Hippocampal formation (tissue), 2 donors: ENCODE data around the gene CAMSAP1.
"Not testable (repeated sequence)": the region's sequence is repeated elsewhere in the genome, so short reads cannot be mapped to it uniquely, and the experiment has no call there.

ENCODE experiments used
- DNase-seq, 2 donors: peaks; one replicate each; lab custom pipeline; 2025; lab: John Stamatoyannopoulos, UW

The CAMSAP1 gene

DNA sequence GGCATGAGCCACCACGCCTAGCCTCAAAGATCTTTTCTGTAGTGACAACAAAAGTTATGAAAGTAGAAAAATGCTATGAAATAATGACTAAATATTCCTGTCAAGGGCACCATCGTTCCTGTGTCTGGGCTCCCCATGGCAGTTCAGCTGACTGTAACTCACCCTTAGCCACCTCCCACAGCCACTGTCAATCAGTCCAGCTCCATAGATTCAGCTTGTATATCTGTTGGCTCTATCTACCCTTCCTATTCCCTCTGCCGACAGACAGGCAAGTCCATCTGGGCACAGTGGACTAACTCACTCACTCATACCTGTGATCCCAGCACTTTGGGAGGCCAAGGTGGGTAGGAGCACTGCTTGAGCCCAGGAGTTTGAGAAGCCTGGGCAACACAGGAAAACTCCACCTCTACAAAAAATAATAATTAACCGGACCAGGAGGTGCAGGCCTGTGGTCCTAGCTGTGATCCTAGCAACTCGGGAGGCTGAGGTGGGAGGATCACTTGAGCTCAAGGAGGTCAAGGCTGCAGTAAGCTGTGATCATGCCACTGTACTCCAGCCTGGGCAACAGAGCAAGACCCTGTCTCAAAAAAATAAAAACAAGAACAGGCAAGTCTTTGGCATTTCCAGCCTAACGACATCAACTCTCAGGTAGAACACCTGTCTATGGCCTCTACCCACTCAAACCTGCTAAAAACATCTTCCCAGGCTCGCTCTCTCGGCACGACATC is 6.2 kb downstream of the CAMSAP1 start:
- DNase-seq = no peak

DNA sequence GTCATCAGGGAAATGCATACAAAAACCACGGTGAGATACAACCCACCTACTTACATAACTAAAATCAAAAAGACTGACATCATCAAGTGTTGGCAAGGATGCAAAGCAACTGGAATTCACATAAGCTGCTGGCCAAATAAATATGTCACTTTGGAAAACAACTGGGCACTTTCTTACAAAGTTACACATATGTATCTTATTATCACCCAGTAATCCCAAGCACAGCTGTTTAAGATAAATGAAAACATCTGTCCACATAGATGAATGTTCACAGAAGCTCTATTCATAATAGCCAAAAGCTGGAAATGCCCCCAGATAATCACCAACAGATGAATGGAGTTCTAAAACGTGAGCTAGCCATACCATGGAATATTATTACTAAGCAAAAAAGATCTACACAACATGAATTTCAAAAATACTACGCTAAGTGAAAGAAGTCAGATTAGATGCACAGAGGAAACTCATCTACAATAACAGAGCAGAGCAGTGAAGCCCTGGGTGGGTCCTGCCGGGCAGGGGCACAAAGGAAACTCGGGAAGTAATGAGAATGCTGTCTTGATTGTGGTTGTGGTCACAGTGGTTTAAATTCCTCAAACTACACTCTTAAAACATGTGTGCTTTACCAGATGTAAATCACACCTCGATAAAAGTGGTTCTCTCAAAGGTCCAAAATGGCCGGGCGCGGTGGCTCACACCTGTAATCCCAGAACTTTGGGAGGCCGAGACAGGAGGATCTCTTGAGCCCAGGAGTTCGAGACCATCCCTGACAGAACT is 8.5 kb downstream of the CAMSAP1 start:
- no peak for DNase-seq

DNA sequence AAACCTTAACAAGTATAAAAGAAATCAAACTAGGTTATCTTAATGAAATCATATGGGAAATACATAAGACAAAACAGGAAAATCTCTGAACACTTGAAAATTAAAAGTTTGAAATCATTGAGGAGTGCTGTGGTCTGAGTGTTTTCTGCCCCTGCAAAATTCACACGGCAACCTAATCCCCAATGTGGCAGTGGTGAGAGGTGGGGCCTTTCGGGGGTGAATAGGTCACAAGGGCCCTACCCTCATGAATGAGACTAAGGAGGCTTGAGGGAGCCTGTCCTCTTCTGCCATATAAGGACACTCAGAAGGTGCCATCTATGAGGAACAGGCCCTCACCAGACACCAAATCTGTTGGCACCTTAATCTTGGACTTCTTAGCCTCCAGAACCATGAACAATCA is 10.7 kb downstream of the CAMSAP1 start:
- no peak for DNase-seq

DNA sequence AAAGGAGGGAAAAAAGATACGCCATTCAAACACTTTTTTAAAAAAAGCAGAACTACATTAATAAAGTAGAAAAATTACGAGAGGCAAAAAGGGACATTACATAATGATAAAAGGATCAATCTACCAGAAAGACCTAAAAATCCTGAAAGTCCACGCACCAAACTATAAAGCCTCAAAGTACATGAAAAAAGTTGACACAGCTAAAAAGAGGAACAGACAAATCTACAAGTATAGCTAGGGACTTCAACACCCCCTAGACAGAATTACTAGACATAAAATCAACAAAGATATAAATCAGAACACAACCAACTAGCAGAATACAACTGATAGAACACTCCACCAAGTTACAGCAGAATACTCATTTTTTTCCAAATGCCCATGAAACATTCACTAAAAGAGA is 11.1 kb downstream of the CAMSAP1 start:
- DNase-seq = no peak

DNA sequence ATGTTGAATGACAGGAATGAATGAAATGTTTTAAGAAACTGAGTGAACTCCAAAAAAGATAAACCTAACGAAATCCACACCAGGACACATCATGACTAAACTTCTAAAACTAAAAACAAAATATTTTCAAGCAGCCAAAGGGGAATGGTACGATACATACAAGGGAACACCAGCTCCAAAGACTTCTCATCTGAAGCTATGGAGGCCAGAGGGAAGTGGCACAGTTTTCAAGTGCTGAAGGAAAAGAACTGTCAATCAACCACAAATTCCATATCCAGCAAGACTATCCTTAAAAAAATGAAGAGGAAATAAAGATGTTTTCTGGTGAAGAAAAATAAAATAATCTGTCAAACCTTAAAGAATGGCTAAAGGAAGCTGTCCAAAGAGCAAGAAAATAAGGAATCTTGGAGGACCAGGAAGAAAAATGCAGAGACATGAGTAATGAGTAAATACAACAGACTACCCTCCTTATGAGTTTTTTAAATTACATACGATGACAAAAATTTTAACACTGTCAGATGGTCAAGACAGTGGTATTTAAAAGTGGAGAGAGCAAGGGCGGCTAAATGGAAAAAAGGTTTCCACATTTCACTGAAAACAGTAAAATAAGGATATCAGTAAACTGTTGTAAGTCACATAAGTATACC is 12.0 kb downstream of the CAMSAP1 start:
- DNase-seq = no peak

DNA sequence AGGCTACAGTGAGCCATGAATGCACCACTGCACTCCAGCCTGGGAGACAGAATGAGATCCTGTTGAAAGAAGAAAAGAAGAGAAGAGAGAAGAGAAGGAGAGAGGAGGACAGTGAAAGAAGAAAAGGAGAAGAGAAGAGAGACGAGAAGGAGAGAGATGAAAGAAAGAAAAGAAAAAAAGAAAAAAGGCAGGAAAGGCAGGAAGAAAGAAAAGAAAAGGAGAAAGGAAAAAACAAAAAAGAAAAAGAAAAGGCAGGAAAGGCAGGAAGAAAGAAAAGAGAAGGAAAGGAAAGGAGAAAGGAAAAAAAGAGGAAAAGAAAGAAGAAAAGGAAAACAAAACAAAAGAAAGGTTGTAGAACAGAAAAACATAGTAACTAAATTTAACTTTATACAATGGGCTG is 14.2 kb downstream of the CAMSAP1 start:
- DNase-seq = no peak

DNA sequence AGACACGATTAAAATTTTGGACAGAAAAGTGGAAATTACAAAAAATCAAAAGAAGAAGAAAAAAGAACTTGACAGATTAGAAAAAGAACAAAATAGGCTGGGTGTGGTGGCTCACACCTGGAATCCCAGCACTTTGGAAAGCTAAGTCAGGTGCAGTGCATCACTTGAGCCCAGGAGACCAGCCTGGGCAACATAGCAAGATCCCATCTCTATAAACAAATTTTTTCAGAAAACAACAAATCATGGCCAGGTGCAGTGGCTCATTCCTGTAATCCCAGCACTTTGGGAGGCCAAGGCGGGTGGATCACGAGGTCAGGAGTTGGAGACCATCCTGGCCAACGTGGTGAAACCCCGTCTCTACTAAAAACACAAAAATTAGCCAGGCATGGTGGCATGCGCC is 15.0 kb downstream of the CAMSAP1 start:
- not testable (repeated sequence) for DNase-seq

DNA sequence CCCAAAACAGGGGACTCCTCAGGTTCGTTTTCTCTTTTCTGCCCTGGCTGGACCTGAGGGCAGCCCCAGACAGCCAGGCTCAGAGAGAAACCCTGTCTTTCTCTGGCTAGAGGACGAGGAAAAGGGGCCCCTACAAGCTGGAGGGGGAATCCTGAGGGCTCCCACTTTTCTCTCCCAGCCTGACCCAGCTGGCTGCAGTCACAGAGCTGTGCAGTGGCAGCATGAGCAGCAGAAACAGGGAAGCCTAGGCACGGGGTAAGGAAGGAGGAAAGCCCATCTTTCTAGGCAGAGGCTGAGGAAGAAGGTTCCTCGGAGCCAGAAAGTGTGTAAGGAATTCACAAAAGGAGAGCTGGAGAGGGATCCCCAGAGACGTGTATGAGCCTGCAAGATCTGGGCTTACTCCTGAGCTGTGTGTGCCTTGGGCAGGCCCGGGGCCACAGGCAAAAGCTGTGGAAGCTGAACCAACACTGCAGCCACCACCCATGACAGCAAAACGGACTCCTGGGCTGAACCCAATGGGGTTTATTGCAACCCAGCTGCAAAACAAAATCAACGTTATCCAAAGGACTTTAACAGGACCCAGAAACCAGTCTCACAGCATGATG is 16.2 kb downstream of the CAMSAP1 start:
- no peak for DNase-seq

DNA sequence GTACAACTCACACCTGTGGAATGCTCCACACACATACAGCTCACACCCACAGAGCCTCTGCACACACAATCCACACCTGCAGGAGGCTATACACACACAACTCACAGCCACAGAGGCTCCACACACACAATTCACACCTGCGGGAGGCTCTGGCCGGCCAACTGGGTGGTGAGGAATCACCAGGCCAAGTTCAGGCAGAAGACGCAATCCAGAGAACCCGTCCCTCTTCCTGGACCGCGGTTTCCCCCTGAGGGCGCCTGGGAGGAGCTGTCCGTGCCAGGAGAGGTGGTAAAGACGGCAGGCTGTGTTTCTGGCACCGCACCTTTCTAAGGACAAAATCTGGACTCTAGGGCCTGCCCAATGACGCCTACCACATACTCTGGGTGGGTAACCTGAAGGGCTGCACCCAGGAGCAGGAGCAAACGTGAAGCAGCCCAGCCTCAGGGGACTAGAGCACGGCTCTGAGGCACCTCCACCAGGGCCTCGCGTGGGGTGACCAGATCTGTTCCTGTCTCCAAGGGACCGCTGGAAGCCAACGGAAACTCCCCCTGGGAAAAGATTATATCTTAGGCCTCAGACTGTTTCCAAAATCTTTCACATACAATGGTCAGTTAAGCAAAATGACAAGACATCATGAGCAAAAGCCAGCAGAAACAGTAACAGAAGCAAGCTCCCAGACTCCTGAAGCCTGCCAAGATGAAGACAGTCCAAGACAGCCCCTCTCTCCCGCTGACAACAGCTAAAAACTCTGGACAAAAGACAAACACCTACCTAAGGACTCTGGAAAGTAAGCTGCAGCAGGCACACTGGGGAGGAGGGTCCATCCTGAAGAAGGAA is 16.9 kb downstream of the CAMSAP1 start:
- no peak for DNase-seq

DNA sequence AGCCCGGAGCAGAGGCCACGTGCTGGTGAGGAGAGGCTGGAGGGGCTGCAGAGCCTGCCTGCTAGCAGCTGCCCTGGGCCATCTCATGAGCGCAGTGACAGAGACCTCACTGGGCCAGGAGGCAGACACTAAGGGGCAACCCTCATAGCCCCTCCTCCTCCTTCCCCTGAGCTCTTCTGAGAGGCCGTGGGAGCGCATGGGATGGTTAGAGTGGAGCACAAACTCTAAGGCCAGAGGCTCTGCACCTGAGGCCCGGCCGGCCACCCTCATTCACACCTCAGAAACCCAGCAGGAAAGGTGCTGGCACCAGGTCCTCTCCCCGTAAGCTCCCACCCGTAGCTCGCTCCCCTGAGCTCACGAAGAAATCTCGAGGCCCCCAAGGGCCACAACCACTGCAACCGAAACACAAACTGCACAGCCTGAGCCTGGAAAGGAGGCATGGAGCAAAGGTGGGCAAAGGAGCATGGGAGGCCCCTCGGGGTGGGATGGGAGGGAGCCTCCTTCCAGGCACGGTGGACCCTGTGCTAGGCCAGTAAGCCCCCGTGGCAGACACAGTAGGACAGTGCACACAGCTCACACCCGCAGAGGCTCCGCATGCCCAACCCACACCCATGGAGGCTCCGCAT is 17.7 kb downstream of the CAMSAP1 start:
- no peak for DNase-seq

DNA sequence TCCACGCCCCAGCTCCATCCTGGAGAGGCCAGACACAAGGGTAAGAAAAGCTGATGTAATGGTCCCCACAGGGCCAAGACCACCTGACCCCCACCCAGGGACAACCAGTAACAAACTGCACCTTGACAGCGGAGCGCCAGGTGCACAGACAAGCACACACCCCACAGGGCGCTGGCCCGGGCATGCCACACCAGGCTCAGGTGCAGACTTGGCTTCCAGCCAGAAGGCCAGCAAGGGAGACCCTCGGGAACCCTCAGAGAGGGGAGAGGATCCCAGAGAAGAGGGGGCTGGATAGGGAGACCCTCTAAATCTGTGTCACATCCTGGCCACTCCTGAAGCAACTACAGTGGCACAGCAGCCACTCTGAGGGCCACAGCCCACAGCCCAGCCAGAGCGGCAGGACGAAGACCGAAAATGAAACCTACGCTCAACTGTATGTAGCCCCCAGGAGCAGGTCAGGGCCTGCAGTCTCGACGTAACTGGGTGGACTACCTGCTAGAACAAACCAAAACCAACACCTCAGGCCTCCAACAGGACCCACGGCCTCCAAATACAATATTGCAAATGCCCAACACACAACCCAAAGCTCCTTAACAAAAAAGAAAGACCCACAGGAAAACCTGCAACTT is 18.5 kb downstream of the CAMSAP1 start:
- DNase-seq = no peak

DNA sequence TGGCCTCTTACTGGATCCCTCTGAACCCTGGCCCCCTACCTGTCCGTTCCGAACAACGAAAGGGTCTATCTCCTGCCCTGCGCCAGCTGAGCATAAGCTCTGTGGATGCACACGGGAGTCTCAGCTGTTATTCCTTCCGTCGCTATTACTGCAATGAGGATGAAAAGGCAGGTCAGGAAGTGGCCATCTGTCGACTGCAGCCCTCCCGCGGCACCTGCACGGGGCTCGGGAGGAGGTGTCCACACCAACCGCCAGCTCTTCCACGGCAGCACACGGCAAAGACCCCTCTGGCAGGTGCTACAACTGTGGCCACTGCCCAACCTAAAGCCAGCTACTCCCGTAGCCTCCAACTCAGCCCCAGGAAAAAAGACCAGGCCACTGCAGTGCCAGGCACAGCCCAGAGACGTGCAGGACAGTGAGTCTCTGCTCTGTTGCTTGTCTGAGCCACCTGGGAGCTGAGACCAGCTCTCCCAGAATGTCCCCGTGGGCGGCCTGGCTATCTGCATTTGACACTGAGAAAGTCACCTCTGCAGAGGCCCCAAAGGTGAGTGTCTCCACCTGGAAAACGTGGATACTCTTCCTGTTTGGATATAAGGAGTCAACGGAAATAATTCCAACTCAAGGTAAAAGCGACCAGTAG is 19.1 kb downstream of the CAMSAP1 start:
- no peak for DNase-seq

DNA sequence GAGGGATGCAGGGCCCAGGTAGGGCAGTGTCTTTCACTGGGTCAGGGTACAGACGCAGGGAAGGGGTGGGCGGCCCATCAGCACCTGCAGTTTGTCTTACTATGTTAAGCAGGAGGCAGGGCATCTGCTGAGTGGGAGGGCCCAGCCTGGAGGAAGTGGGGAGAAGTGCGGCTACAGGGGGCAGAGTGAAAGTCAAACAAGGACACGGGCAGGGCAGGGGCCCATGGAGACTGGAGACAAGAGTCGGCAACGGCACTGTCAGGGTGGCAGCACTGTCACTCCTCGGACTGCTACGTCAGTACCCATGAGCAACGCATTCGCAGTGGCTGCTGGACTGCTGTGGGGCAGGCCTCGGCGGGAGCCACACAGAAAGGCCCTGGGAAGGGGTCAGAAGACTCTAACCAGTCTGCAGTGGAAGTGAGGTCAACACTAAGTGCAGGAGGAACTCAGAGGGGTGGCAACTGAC is 19.7 kb downstream of the CAMSAP1 start:
- DNase-seq = no peak

DNA sequence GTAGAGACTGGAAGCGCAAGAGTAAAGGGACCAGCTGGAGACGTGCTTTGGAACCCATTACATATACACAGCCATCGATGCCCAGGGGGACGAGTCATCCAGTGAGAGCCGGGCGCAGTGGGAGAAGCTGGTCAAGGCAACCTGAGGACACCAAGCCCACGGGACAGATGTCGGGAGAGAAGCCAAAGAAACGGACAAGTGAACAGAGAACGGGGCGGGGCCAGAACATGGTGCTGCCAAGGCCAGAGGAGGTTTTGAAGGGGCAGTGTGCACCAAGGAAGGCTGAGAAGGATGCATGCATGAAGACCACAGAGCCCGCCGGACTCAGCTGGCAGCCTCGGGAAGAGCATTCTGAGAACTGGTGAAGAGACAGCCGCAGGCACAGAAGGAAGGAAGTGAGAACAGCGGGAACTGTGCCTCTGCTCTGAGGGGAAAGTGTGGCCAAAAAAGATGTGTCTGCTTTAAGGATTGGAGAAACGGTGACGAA is 20.3 kb downstream of the CAMSAP1 start:
- DNase-seq = peak in 1 of 2 donors; percentile 47

DNA sequence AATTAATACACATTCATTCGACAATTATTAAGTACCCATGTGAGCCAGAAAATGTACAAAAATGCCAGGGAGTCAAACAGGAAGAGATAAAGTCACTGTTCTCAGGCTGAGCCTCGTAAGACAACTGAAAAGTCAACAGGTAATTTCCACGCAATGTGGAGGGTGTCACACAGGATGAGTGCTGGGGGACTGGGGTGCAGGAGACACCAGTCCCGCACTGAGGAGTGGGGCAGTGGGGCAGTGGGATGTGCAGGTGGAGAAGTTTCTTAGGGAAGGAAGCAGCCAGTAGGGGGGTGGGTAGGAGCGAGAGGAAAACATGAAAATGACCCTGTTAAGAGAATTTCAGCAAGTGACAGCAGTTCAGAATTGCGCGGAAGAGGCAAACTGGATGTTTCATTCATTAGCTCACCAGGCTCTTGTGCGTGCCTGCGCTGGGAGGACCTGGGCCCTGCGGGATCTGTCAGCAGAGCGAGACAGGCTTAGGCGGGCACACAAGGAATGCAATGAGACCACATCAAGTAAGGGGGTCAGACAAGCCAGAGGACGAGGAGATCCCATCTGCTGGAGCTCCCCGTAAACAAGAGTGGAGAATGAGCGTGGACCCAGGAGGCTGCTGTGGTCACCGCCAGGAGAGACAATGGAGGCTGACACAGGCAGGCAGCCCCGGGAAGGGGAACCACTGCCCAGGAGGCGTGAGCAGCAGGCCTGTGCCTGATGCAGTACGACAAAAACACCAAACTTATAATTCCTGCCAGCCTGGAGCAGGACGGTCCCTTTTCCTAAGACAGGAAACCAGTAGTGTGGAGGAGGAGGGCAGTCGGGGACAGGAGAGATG is 21.0 kb downstream of the CAMSAP1 start:
- peak; percentile 13 to 44 for DNase-seq

DNA sequence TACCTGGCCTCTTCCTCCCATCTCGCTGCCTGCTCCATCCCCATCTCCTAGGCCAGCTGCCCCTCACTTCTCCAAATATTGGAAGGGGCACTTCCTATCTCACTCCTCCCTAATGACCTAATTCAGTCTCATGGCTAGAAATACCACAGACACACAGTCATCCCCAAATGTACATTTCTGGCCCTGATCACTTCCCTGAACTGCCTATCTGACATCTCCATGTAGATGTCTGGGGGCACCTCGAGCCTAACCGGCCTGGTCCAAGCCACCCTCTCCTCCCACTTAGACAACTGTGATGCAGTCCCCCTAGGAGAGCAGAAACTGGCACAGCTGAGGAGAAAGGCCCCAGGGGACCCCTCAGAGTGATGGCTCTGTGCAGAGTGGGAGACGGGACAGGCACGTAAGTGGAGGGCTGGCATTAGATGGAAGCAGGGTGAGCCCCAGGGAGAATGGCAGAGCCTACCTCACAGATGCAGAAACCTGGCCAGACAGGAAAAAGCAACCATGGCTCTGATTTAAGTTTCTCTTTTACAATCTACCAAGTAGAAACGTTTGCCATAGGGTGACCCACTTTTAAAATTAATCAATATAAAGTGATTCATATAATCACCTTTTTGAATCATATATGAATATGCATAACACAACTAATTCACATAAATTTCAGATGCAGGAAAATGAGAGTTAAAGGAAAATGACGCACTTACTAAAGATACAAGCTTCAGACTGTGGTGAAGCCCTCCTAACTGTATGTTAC is 22.1 kb downstream of the CAMSAP1 start:
- no peak for DNase-seq

DNA sequence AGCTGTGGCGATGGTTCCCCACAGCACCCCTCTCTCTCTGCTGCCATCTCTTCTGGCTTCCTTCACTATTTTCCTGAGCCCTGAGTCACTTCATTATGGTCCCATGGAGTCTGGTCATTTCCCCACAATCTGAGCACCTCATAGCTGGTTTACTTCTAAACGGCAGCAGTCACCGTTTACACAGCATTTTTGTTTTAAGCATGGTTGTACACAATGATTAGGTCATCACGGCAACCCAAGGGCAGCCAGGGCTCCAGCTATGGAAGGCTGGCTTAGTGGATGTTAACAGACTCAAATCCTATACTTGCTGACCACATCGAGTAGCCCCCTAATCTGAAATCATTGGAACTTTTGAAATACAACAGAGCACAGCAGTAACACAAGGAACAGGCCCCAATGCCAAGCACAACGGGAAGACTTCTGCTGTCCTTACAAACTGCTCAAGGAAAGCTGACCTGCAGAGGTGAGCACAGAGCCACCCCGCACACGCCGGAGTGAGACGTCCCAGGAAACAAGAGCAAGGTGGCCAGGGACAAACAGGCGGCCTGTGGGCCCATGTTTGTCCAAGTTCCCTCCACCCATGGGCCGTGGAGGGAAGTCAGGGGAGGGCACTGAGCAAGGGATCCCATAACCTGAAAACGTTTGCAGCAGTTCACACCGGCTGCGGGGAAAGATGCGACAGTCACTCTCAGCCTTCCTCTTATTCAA is 22.9 kb downstream of the CAMSAP1 start:
- DNase-seq = no peak
